ENCODE measurements around the gene CCDC86.

DNA sequence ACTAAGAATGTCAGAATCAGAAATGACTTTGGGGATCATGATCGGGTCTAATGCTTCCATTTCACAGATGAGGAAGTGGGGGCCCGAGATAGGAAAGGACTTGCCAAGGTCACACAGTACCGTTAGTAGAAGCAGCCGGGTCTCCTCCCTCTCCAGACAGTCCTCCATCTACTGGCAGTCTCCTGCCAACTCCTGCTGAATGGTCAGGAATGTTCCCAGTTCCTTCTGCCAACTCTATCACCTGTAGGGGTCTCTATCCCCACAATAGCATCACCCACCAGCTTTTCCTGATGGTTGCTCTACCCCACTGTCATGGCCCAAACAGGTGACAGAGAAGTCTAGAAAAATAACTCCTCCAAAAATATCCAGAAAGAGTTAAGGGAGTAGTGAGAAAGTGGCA, 23.9 kb upstream of the CCDC86 start:
- no peak for TF ChIP-seq POLR2A (IDR thresholded peaks at IDR 0.05)
- no peak for TF ChIP-seq POLR2AphosphoS5 (IDR thresholded peaks at IDR 0.05)
- no peak for TF ChIP-seq CTCF (IDR thresholded peaks at IDR 0.05)
- TF ChIP-seq EP300 (IDR thresholded peaks at IDR 0.05), result no peak
